Left cardiac atrium (tissue), 4 donors: Measurements from ENCODE around the gene COX17. TPM values are rescaled to one million over a fixed set of nuclear protein-coding genes. Genes with fewer than 3 reads are reported as not detected.
A peak's percentile ranks its signal among the peaks of the same experiment; 100 is the strongest.

Source experiments
- ATAC-seq, 2 donors: fragments of 200-7000 bp; cut with Tn5 transposase; one replicate each; pipeline ENCODE4 v1.9.1; 2020; ENCODE audit warnings: mild to moderate bottlenecking in 2 of 2, moderate library complexity in 2 of 2
- DNase-seq: peaks from one replicate; pipeline ENCODE4 v3.0.0-alpha.2; 2020
- intact Hi-C, 2 donors: fragments of 100-400 bp; cut with DNase I; formaldehyde crosslinking; loops; one replicate each; pipeline versions ENCODE4 v1.14.1 to v1.15.1; 2022 to 2023
- long read RNA-seq: library from polyadenylated mRNA; unstranded; transcript quantifications from one replicate; pipeline ENCODE4 v2.0.0, GENCODE V29; 2021
- total RNA-seq, 2 donors: library from RNA; stranded (reverse); fragmentation: NEBNext Ultra II Directional; extraction: Animal tissue kit (Norgen Biotek cat#: 25700); gene quantifications; one replicate each; pipeline ENCODE4 v1.2.1, GENCODE V29; 2021
- donor health status: DM: no; HTN: yes; CAD: no.
- donor health status: DM: no; HTN: yes; CAD: no; lungs with severe emphysema.
- donor health status: DM: yes; HTN: yes; CAD: no.
- donor health status: Dilated cardiomyopathy.

Gene COX17
- 100 to 1,000 TPM; 101 to 120 TPM for total RNA-seq
- long read RNA-seq, transcript COX17-201 (3 exons, 684 nt) = major isoform, 6 of 9 reads
- long read RNA-seq, partial matches to known transcripts = 0 of 9 reads
- long read RNA-seq, other reads (novel, unspliced or antisense) = 3 of 9 reads

GRCh38 chr3:119676771-119677640 is at the start of gene COX17:
TSS of gene COX17 (minus strand) at chr3:119677406. CDS start at chr3:119677310, 96 bp downstream.
- peak; percentile 94 to 95 for ATAC-seq
- peak; percentile 96 for DNase-seq
- intact Hi-C loops = loop anchor here in 1 of 2 donors (5.0 kb wide), 2 partner anchors 95 to 180 kb away; partner anchors contain the start of gene TIMMDC1

- no peak for DNase-seq
- intact Hi-C loops = no loop called here
- no peak for ATAC-seq
Observed at GRCh38 chr3:119726909-119727308, 49.7 kb upstream of the COX17 start.

GRCh38 chr3:119723022-119723421 is 45.8 kb upstream of the COX17 start:
- DNase-seq (no peak), ATAC-seq (no peak)
- intact Hi-C loops = no loop called here

- no peak for DNase-seq
- intact Hi-C loops = no loop called here
- no peak for ATAC-seq
Observed at GRCh38 chr3:119717520-119717919, 40.3 kb upstream of the COX17 start.

- DNase-seq = no peak
- ATAC-seq = no peak
- intact Hi-C loops = no loop called here
Observed at GRCh38 chr3:119716998-119717397, 39.8 kb upstream of the COX17 start.

- DNase-seq (no peak), ATAC-seq (no peak)
- intact Hi-C loops = no loop called here
Observed at GRCh38 chr3:119715105-119715504, 37.9 kb upstream of the COX17 start.

- no peak for ATAC-seq
- intact Hi-C loops = no loop called here
- no peak for DNase-seq
Observed at GRCh38 chr3:119703820-119704531, 26.8 kb upstream of the COX17 start.

GRCh38 chr3:119702530-119703527 is 25.6 kb upstream of the COX17 start, which contains the start of gene CFAP91:
TSS of gene CFAP91 (plus strand) at chr3:119703022. CDS start at chr3:119703099, 77 bp downstream.
- ATAC-seq (peak; percentile 100), DNase-seq (peak; percentile 97)
- intact Hi-C loops = no loop called here

GRCh38 chr3:119700920-119701734 is 23.9 kb upstream of the COX17 start:
- DNase-seq (no peak), ATAC-seq (no peak)
- intact Hi-C loops = no loop called here

- intact Hi-C loops = no loop called here
- no peak for DNase-seq
- ATAC-seq = no peak
Observed at GRCh38 chr3:119700269-119700919, 23.2 kb upstream of the COX17 start.

- intact Hi-C loops = no loop called here
- ATAC-seq = no peak
Observed at GRCh38 chr3:119697394-119697793, 20.2 kb upstream of the COX17 start.

GRCh38 chr3:119695480-119695879 is 18.3 kb upstream of the COX17 start:
- no peak for ATAC-seq
- intact Hi-C loops = no loop called here
- no peak for DNase-seq

More at GRCh38 chr3:119697394-119697793, 20.2 kb upstream of the COX17 start:
- no peak for DNase-seq

GRCh38 chr3:119690043-119690656 is 12.9 kb upstream of the COX17 start:
- DNase-seq = no peak
- no peak for ATAC-seq
- intact Hi-C loops = no loop called here

GRCh38 chr3:119683421-119683820 is 6.2 kb upstream of the COX17 start:
- ATAC-seq = no peak
- intact Hi-C loops = loop anchor here in 1 of 2 donors (5.0 to 10.0 kb wide), 4 partner anchors 161 to 539 kb away; partner anchors contain the start of gene TEX55
- no peak for DNase-seq

GRCh38 chr3:119681279-119681678 is 4.1 kb upstream of the COX17 start:
- no peak for ATAC-seq
- no peak for DNase-seq
- intact Hi-C loops = loop anchor here in 1 of 2 donors (5.0 to 10.0 kb wide), 4 partner anchors 159 to 536 kb away; partner anchors contain the start of gene TEX55

GRCh38 chr3:119679874-119680273 is 2.7 kb upstream of the COX17 start:
- ATAC-seq (no peak), DNase-seq (no peak)
- intact Hi-C loops = loop anchor here in 1 of 2 donors (5.0 to 10.0 kb wide), 6 partner anchors 98 to 535 kb away; partner anchors contain the start of genes TEX55 and TIMMDC1
